ENCODE results near the gene MYL5.

Gene MYL5

GRCh38 chr4:706834-707598 is 32.7 kb downstream of the MYL5 start (continued):
- TF ChIP-seq ZNF354C (tag by site-specific recombination; IDR thresholded peaks at IDR 0.05; ENCODE audit: borderline replicate concordance, low read depth) (no peak), ZNF16 (tag by site-specific recombination; IDR thresholded peaks at IDR 0.05; ENCODE audit: low read depth) (no peak), ZNF19 (tag by site-specific recombination; IDR thresholded peaks at IDR 0.05; ENCODE audit: low read depth) (no peak), ZBTB48 (tag by site-specific recombination; IDR thresholded peaks at IDR 0.05) (no peak), ZNF639 (tag by site-specific recombination; IDR thresholded peaks at IDR 0.05) (no peak), ZNF777 (tag by site-specific recombination; IDR thresholded peaks at IDR 0.05; ENCODE audit: borderline replicate concordance) (no peak), ZNF211 (tag by site-specific recombination; IDR thresholded peaks at IDR 0.05; ENCODE audit: low read depth) (no peak)

- CTCF ChIA-PET = no interaction called here
- POLR2A ChIA-PET = no interaction called here
Measured at GRCh38 chr4:707929-708630, 33.7 kb downstream of the MYL5 start.

GRCh38 chr4:708631-708933 is 34.2 kb downstream of the MYL5 start:
- H3K4me3 ChIP-seq (ENCODE audit: low read depth, low read length) = no peak overlapping the region
- no peak overlapping the region for H3K27ac ChIP-seq (ENCODE audit: extremely low read depth, low read depth, low read length)
- peaks cover 0 to 32% of the 10 kb centered on the region in 2 experiments; a peak in 1 of 3 replicates for H3K36me3 ChIP-seq (ENCODE audit: control insufficient read depth in 2 of 2, insufficient read depth in 1 of 2, low read length in 2 of 2)
- POLR2A ChIA-PET = no interaction called here
- CTCF ChIA-PET = no interaction called here
- no peak for TF ChIP-seq ZNF214 (tag by site-specific recombination; IDR thresholded peaks at IDR 0.05; ENCODE audit: borderline replicate concordance)
- no peaks in the 10 kb centered on the region for H3K4me1 ChIP-seq (ENCODE audit: control insufficient read depth, insufficient read depth, low read length)
- H3K9me3 ChIP-seq (ENCODE audit: control insufficient read depth, insufficient read depth, low read depth, low read length) = no peaks in the 10 kb centered on the region

More at GRCh38 chr4:707929-708630, 33.7 kb downstream of the MYL5 start:
- no peak overlapping the region for H3K4me3 ChIP-seq (ENCODE audit: low read depth, low read length)
- peaks cover 0 to 27% of the 10 kb centered on the region in 2 experiments; a peak in 1 of 3 replicates for H3K36me3 ChIP-seq (ENCODE audit: control insufficient read depth in 2 of 2, insufficient read depth in 1 of 2, low read length in 2 of 2)
- H3K9me3 ChIP-seq (ENCODE audit: control insufficient read depth, insufficient read depth, low read depth, low read length) = no peaks in the 10 kb centered on the region
- no peaks in the 10 kb centered on the region for H3K4me1 ChIP-seq (ENCODE audit: control insufficient read depth, insufficient read depth, low read length)
- H3K27ac ChIP-seq (ENCODE audit: extremely low read depth, low read depth, low read length) = no peak overlapping the region
- TF ChIP-seq EGR2 (tag by site-specific recombination; IDR thresholded peaks at IDR 0.05; ENCODE audit: low read depth) (no peak), BCL11A (tag by site-specific recombination; IDR thresholded peaks at IDR 0.05; ENCODE audit: low read depth) (no peak), SP2 (tag by site-specific recombination; IDR thresholded peaks at IDR 0.05) (no peak), ZSCAN5A (tag by site-specific recombination; IDR thresholded peaks at IDR 0.05) (no peak), BCL6B (tag by site-specific recombination; IDR thresholded peaks at IDR 0.05) (no peak), SP3 (tag by site-specific recombination; IDR thresholded peaks at IDR 0.05) (no peak), ZNF544 (tag by site-specific recombination; IDR thresholded peaks at IDR 0.05) (no peak), REPIN1 (tag by site-specific recombination; IDR thresholded peaks at IDR 0.05; ENCODE audit: low read depth) (no peak)

Data from HEK293 (cell line).